ENCODE results near the gene ABRACL. TPM values are rescaled to one million over a fixed set of nuclear protein-coding genes. Genes with fewer than 3 reads are reported as not detected.

ABRACL gene
- total RNA-seq, 1 experiment from 2014 or later, result 117 TPM

- TF ChIP-seq ATF3 (CRISPR knock-in tag; conservative IDR thresholded peaks at IDR 0.05), result no peak
Observed at GRCh38 chr6:138997136-138997535, 31.4 kb upstream of the ABRACL start (continued).

- no peaks in the 10 kb centered on the region for H3K27me3 Mint-ChIP-seq (ENCODE audit: low read depth)
- no peaks in the 10 kb centered on the region for H3K36me3 Mint-ChIP-seq
- peaks cover 15% of the 10 kb centered on the region for H3K4me1 Mint-ChIP-seq
- ChIA-PET CTCF (no interaction called here), POLR2A (no interaction called here)
- H3K27ac Mint-ChIP-seq, result peak overlapping the region; percentile 9; the same call in 1 of the 2 replicates
- H3K4me3 Mint-ChIP-seq, result no peak overlapping the region
- TF ChIP-seq NR2C2 (CRISPR knock-in tag; IDR thresholded peaks at IDR 0.05) (no peak), JUN (CRISPR knock-in tag; IDR thresholded peaks at IDR 0.05) (no peak), GABPB1 (CRISPR knock-in tag; IDR thresholded peaks at IDR 0.05) (no peak), ATF2 (CRISPR knock-in tag; IDR thresholded peaks at IDR 0.05; ENCODE audit: borderline replicate concordance, low read depth) (no peak), HMGXB4 (CRISPR knock-in tag; IDR thresholded peaks at IDR 0.05) (no peak), NFATC4 (CRISPR knock-in tag; IDR thresholded peaks at IDR 0.05) (no peak), MXD4 (CRISPR knock-in tag; IDR thresholded peaks at IDR 0.05; ENCODE audit: borderline replicate concordance) (no peak)
- DNase-seq (ENCODE audit: low spot score) (no peak), ATAC-seq (no peak)
- no peaks in the 10 kb centered on the region for H3K9me3 Mint-ChIP-seq
Observed at GRCh38 chr6:138999949-139000725, 28.4 kb upstream of the ABRACL start.

GRCh38 chr6:139003751-139004150, 24.8 kb upstream of the ABRACL start:
- ChIA-PET CTCF (interaction anchor here (1.1 kb wide), 1 partner anchor 15 kb away, joined by 3 read pairs; the partner anchor contains the start of gene REPS1), POLR2A (no interaction called here)
- ATAC-seq (no peak), DNase-seq (ENCODE audit: low spot score) (no peak)
- no peaks in the 10 kb centered on the region for H3K36me3 Mint-ChIP-seq
- H3K27ac Mint-ChIP-seq, result no peak overlapping the region
- peaks cover 2% of the 10 kb centered on the region; the same call in 1 of the 2 replicates for H3K27me3 Mint-ChIP-seq (ENCODE audit: low read depth)
- no peaks in the 10 kb centered on the region for H3K4me1 Mint-ChIP-seq
- TF ChIP-seq ZNF423 (CRISPR knock-in tag; IDR thresholded peaks at IDR 0.05) (no peak), HMGA2 (CRISPR knock-in tag; IDR thresholded peaks at IDR 0.05) (no peak), PRRX2 (CRISPR knock-in tag; IDR thresholded peaks at IDR 0.05) (no peak), FOXP4 (CRISPR knock-in tag; IDR thresholded peaks at IDR 0.05) (no peak), ZNF263 (CRISPR knock-in tag; IDR thresholded peaks at IDR 0.05; ENCODE audit: low read depth) (no peak)
- H3K4me3 Mint-ChIP-seq, result no peak overlapping the region
- H3K9me3 Mint-ChIP-seq, result no peaks in the 10 kb centered on the region

- no peak for DNase-seq (ENCODE audit: low spot score)
- ChIA-PET POLR2A (no interaction called here), CTCF (no interaction called here)
- Mint-ChIP-seq H3K36me3 (no peaks in the 10 kb centered on the region), H3K27ac (no peak overlapping the region), H3K4me1 (peaks cover 11% of the 10 kb centered on the region), H3K9me3 (no peaks in the 10 kb centered on the region), H3K4me3 (no peak overlapping the region), H3K27me3 (ENCODE audit: low read depth) (peaks cover 6% of the 10 kb centered on the region; the same call in 1 of the 2 replicates)
- ATAC-seq, result no peak
- no peak for TF ChIP-seq PRDM15 (CRISPR knock-in tag; IDR thresholded peaks at IDR 0.05)
- TF ChIP-seq JAZF1 (CRISPR knock-in tag; IDR thresholded peaks at IDR 0.05), result no peak
- no peak for TF ChIP-seq ZNF138 (CRISPR knock-in tag; conservative IDR thresholded peaks at IDR 0.05)
- no peak for TF ChIP-seq USF1 (CRISPR knock-in tag; IDR thresholded peaks at IDR 0.05)
- no peak for TF ChIP-seq NR3C1 (CRISPR knock-in tag; conservative IDR thresholded peaks at IDR 0.05; ENCODE audit: low read depth)
- no peak for TF ChIP-seq SMAD4 (CRISPR knock-in tag; IDR thresholded peaks at IDR 0.05)
Observed at GRCh38 chr6:139006477-139006876, 22.1 kb upstream of the ABRACL start.

Measured in WTC11 (cell line).